Amniotic epithelial cell (primary cell): ENCODE measurements around the gene ADGRL1.
"Not testable (repeated sequence)": the region's sequence is repeated elsewhere in the genome, so short reads cannot be mapped to it uniquely, and the experiment has no call there.

ENCODE experiments used
- DNase-seq: peaks from one replicate; pipeline ENCODE4 v3.0.0-alpha.2; 2010; ENCODE audit warnings: low read depth

ADGRL1 gene

DNA sequence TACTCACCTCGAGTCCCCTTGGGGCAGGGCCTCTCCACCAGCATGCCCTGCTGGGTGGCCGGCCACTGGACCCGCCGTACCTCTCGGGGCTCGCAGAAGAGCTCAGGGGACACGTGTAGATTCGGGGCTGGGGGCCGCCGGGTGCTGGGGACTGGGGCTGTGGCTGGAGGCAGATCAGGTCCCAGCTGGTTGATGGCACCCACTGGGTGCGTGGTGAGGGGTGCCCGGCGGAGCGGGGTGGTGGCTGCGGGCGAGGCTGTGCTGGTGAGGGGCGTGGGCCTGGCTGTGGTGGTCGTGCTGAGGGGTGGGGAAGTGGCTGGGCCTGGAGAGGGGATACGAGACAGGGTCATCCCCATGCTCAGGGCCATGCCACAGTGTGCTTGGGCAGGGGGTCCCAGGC is 44.7 kb downstream of the ADGRL1 start:
- DNase-seq = no peak

DNA sequence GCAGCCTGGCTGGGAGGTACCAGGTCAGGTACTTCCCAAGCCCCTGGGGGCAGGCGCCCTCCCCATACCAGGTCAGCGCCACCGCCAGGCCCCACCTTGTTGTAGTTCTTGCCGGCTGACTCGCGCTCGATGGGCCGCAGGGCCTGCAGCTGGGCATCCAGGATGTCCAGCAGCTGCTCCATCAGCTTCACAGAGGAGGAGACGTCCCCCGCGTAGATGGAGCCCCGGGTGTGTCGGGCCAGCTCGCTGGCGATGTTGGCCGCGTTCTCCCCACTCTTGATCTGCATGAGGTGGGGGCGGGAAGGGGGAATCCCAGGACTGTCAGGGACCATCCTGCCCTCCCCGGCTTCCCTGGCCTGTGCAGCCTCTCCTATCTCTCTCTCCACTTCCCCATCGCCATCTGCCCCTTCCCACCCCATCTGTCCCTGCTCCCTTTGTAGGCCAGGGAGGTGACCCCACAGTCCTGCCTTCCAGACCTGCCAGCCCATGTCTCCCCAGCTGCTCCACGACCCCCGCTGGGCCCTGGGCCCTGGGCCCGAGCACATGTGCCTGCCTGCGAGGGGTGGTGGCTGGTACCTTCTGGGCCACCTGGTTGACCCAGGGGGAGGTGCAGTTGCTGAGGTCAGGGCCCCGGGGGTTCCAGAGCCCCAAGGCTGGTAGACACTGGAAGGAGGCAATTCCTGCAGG is 45.8 kb downstream of the ADGRL1 start:
- no peak for DNase-seq

DNA sequence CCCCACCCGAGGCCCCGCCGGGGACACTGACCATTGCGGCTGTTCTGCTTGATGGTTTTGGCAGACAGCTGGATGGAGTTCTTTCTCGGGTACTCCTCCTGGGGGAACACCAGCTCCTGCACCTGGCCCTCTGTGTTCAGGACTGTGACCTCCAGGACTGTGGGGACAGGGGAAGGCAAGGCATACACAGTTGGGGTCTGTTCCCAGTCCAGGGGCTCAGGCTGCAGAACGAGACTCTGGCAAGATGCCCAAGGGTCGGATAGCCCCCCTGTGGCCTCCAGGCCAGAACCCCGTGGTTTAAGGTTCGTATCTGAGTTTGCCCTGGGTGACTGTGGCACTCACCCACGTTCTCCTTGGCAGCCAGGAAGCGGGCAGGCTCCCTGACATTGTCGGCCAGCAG is 46.9 kb downstream of the ADGRL1 start:
- no peak for DNase-seq

GRCh38 chr19:14158276-14159023 is 47.5 kb downstream of the ADGRL1 start:
- DNase-seq = no peak

- no peak for DNase-seq
Measured at GRCh38 chr19:14156971-14157717, 48.8 kb downstream of the ADGRL1 start.

- DNase-seq = no peak
Measured at GRCh38 chr19:14156122-14156521, 49.8 kb downstream of the ADGRL1 start.

- DNase-seq = no peak
Measured at GRCh38 chr19:14155371-14155770, 50.6 kb downstream of the ADGRL1 start.

DNA sequence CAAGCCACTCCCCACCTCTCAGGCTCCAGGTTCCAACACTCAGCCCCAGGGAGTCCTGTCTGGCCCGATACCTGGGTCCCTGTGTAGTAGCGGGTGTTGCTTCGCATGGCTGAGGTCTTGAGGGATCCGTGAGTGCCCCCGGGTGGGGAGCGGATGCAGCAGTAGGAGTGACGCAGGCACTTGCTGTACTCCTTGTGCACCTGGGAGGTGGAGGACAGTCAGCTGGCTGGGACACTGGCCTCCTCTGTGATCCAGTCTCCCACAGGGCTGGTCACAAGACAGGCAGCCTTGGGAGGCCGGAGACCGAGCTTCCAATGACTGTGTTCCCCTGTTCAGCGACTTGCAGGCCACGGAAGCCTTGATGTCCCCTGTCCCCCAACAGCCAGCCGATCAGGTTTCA is 53.3 kb downstream of the ADGRL1 start:
- DNase-seq = no peak

DNA sequence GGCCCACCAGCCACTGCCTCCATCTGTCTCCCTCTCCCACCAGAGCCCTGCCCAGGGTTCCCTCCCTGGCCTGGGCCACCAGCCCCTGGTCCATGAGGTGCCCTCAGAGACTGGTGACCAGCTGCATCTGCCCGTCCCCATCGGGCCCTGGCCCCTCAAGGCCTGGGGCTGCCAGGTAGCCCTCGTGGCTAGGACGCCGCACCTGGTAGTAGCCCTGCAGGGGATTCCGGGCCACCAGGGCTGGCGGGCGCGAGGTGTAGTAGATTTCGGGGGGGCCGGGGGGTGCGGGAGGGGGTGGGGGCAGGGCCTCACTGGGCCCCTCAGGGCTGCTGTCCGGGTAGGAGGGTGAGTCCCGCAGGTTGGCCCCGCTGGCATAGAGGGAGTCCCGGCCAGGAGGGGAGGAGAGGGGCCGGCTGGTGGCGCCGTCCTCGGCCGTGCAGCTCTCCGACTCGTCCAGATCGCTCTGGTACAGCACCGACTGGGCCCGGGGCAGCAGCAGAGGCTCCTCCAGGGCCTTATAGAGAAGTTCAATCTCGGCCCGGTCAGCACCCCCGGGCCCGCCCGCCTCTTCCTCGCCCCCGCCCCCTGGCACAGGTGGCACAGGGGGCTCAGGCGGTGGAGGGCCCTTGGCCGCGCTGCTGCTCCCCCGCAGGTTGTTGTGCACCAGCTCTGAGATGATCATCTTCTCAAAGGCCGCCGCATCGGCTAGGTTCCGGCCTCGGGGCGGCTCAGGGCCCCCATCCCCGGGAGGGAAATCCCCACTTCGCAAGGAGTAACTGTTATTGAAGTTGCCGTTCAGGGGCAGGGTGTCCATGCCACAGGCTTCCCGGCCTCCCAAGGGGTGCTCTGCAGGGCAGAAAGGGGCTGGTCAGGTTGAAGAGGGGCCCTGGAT is 55.0 kb downstream of the ADGRL1 start:
- no peak for DNase-seq

- DNase-seq = no peak
Measured at GRCh38 chr19:14150041-14150769, 55.8 kb downstream of the ADGRL1 start.

GRCh38 chr19:14149509-14149994 is 56.4 kb downstream of the ADGRL1 start:
- no peak for DNase-seq

DNA sequence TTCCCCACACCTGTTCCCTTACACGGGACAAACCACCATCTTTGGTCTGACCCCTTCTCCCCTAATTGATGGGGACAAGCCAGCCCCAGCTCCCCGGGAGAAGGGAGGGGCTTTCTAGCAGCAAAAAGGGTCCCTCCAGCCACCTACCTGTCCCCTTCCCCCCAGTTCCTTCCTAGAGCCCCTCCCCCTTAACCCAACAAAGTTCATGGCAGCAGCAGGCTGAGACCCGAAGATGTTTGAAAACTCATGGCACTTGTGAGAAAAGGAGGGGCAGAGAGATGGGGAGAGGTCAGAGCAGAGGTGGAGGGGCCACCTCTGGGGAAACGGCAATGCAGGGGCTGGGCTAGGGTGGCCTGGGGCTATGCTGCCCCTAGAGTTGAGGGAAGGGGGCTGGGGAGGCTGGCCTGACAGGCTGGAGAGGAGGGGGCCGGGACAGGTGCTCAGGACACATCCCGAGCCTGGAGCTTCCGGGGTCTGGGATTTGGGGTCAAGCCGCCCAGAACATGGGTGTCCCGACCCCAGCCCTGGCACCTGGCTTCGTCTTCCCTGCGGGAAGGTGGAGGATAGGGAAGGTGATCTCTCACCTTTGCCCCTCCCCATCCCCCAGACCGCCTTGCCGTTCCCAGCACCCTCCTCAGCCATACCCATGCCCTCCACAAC is 57.1 kb downstream of the ADGRL1 start:
- no peak for DNase-seq

DNA sequence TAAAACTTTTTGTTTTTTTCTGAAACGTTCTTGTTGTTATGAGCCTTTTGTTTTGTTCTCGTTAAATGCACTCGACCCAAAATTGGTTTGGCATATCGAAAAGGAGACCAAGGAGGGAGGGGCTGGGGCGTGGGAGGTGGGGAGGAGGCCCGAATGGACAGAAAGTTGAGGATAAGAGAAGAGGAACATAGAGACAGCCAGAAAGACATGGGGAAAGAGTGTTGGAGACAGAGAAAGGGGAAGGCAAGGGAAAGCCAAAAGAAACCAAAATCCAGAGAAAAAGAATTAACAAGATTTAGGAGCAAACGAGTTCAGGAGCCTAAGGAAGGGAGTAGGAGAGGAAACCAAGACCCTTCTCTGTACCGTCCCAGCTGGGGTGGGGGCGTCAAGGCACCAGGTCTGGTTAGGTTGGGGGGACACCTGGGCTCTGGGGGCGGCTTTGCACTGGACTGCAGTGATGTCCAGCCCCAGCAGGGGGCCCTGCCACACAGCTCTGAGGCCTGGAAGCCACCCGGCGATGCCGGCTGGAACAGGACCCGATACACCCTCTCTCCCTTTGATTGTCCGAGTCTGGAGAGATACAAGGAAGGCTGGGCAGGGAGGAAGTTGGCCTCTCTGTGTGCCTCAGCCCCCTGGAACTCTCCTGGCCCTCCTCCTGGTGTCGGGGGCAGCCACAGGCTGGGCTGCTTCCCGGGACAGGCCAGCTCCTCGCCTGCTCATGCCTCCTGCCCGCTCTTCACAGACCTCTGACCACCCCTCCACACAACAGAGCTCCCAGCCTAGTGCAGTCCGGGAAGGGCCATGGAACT is 58.0 kb downstream of the ADGRL1 start:
- DNase-seq = peak; percentile 45

- DNase-seq = peak; percentile 91
Measured at GRCh38 chr19:14146789-14147216, 59.2 kb downstream of the ADGRL1 start.

- not testable (repeated sequence) for DNase-seq
Measured at GRCh38 chr19:14146169-14146568, 59.8 kb downstream of the ADGRL1 start.

DNA sequence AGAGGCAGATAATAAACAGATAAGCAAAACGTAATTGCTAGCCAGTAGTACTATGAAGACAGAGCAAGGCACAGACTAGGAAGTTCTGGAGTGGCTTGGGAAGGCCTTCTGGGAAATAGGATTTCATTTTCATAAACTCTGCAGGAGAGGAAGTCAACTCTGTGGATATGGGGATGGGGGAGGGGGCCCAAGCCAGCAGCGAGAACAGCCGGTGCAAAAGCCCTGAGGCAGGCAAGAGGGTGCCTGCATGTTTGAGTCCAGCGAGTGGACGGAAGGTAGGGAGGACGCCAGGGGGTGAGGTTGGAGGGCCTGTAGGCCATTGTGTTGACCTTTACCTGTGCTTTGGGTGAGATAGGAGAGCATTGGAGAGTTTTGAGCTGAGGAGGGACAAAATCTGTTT is 60.6 kb downstream of the ADGRL1 start:
- no peak for DNase-seq

- DNase-seq = peak; percentile 29
Measured at GRCh38 chr19:14142262-14143190, 63.4 kb downstream of the ADGRL1 start.

DNA sequence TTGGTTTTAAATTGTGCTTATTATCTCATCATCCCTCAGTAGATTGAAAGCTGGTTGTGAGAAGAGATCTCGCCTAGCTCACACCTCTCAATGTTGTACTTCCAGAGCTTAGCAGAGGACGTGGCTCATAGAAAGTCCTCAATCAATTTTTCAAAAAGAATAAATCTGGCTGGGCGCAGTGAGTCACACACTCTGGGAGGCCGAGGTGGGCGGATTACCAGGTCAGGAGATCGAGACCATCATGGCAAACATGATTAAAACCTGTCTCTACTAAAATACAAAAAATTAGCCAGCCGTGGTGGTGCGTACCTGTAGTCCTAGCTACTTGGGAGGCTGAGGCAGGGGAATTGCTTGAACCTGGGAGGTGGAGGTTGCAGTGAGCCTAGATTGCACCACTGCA is 64.9 kb downstream of the ADGRL1 start:
- DNase-seq = no peak

DNA sequence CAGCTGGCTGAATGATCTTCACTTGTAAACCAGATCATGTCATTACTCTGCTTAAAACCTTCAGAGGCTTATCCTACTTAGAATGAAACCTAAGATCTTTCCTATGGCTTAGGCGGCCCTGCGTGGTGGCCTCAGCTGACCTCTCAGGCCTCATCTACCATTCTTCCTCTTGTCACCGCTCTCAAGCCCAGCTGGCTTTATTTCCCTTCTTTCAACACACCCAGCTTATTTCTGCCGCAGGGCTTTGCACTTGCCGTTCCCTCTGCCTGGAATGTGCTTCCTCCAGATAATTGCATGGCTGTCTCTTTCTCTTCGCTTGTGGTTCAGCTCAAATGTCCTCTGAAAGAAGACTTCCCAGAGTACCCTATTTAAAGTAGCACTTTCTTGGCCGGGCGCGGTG is 66.0 kb downstream of the ADGRL1 start:
- DNase-seq = peak; percentile 26
